HG03439 (cell line): ENCODE data around the gene KLRC3.
"Not testable (repeated sequence)": the region's sequence is repeated elsewhere in the genome, so short reads cannot be mapped to it uniquely, and the experiment has no call there.

Experiments
- ATAC-seq: cut with Tn5 transposase; IDR thresholded peaks from one replicate; pipeline ENCODE4 v1.9.1; 2021; ENCODE audit warnings: mild to moderate bottlenecking, moderate library complexity; ENCODE audit not compliant: unreplicated experiment

Gene KLRC3

GRCh38 chr12:10404798-10405197 is 15.6 kb downstream of the KLRC3 start:
- ATAC-seq = no peak

GRCh38 chr12:10400829-10401228 is 19.6 kb downstream of the KLRC3 start:
- ATAC-seq = no peak

DNA sequence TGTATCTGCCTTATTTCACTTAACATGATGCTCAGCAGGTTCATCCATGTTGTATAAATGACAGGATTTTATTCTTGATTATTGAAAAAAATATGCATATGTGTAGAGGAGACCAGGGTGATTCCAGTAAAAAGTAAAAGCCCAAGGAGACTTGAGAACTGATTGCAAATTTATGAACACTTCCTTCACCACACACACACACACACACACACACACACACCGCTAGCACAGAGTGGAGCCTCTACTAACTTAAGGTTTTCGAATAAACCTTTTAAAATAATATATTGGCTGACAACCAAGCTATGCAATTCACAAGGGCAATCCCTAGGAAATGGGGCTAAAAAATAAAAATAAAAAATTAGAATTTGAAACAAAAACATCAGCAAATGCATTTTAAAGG is 22.2 kb downstream of the KLRC3 start:
- ATAC-seq = no peak

DNA sequence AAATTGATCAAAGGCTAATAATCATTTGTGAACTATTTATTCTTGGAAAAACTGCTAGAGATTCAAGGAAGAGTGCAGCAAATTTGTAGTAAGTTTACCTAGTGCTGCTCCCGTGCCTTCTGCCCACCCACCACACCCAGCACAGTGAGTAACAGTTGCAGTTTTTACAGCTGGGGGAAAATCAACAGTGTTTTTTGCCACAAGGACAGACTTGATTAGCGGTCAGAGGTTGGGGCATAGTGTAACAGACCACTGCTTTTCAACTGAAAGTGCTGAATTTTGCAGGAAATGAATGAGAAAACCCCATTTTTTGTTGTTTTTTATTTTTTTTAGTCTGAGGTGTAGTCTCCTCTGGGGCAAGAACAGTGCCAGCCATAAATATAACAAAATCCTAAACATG is 23.1 kb downstream of the KLRC3 start:
- ATAC-seq = no peak

DNA sequence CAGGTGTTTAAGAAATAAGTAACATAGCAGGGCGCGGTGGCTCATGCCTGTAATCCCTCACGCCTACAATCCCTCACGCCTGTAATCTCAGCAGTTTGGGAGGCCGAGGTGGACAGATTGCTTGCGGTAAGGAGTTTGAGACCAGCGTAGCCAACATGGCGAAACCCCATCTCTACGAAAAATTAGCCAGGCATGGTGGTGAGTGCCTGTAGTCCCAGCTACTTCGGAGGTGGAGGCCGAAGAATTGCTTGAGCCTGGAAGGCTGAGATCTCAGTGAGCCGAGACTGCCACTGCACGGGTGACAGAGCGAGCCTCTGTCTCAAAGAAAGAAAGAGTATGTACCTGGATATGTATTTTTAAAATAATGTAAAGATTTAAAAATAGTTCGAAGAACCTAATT is 24.2 kb downstream of the KLRC3 start:
- not testable (repeated sequence) for ATAC-seq

DNA sequence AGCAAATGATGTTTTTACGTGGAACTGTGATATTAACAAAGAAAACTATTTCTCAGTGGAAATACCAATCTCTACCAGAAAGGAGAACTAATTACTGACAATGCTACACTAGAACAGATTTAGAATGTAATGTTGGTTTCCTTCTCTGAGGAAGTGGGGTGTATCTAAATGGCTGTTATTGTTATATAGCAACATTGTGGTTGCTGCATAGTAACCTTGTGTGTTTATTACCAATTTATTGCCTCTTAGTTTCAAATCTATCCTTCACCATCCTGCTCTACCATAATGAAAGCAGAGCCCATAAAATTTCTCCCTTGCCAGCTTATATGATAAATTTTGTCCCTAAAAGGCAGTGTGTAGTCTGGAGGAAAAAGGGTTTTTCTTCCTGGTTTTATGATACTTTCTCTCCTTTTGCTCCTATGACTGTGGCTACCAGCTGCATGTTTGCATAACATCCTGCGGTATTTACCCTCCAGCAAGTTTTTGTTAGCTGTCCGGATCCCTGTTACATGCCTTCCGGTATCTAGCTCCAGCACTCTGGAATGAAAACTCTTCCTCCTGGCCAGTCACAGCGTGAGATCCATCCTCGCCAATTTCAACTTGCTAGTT is 24.9 kb downstream of the KLRC3 start:
- ATAC-seq = no peak

DNA sequence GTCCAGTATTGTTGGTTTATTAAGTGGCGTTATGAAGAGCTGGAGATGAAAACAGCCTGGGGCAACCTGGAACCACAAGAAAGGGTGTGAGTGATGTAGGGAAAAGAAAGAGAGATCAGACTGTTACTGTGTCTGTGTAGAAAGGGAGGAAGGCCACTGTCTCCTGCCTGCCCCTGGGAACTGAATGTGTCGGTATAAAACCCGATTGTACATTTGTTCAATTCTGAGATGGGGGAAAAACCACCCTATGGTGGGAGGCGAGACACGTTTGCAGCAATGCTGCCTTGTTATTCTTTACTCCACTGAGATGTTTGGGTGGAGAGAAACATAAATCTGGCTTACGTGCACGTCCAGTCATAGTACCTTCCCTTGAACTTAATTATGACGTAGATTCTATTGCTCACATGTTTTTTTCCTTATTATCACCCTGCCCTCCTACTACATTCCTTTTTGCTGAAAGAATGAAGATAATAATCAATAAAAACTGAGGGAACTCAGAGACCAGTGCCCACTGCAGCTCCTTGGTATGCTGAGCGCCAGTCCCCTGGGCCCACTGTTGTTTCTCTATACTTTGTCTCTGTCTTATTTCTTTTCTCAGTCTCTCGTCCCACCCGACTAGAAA is 25.8 kb downstream of the KLRC3 start:
- ATAC-seq = not testable (repeated sequence)

GRCh38 chr12:10393291-10393690 is 27.1 kb downstream of the KLRC3 start:
- ATAC-seq = no peak

DNA sequence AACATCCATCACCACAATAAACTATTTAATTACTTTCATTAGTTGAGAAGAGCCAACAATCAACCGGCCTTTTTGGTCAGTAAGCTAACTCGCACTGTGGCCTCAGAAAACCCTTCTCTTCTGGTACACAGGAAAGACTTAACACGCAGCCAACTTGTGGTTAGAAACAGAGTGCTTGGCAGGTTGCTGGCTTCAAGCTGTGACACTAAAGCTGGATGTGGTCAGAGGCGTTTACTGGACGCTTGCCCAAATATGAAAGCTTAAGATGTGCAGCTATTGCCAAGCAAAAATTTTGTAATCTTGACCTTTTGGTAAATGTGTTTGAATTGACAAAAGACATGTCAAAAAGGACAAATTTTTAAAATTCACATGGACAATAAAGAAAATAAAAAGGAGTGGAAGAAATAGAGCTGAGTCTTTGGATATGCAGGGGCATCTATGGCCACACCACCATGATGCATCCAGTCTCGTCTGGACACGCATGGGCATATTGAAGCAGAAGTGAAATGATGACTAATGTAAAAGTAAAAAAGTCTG is 27.9 kb downstream of the KLRC3 start:
- ATAC-seq = peak; percentile 67

- not testable (repeated sequence) for ATAC-seq
Measured at GRCh38 chr12:10390991-10391390, 29.4 kb downstream of the KLRC3 start.

DNA sequence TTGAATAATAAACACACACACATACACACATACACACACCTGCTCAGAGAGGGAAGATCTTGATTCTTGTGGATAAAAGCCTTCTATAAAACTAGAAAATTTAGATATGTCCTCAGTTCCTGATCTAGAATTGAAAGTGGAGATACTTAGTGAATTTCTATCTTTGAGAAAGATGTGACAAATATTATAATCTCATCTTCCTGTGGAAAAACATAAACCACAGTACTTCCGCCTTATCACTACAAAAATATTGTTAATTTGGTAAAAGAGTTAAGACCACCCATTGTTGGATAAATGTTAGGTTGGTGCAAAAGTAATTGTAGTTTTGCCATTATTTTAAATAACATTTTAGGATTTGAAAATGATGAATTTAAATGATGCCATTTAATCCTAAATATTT is 30.5 kb downstream of the KLRC3 start, which contains the start of gene KLRK1:
KLRK1 (minus strand) TSS at position 138 of the 400 bp plus-strand sequence. CDS start 1,231 bp downstream, outside the sequence.
- ATAC-seq = no peak

GRCh38 chr12:10388624-10389413 is 31.6 kb downstream of the KLRC3 start:
- no peak for ATAC-seq

- ATAC-seq = not testable (repeated sequence)
Measured at GRCh38 chr12:10387498-10387897, 32.9 kb downstream of the KLRC3 start.

DNA sequence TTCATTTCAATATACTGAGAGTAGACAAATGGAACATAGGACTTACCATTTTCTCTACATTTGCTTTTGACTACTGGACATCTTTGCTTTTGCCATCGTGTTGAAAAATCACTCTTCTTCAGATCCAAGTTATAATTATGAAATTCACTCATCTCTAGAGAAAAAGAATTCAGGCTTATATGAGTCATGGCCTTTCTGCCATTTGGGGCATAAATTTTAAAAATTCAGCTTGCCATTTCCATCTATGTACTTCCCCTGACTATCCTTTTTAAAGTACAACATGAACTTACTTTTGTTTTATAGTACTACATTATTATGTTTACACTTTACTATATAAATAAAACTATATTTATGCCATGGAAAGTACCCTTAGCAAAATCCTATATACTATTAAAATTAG is 33.5 kb downstream of the KLRC3 start:
- no peak for ATAC-seq

GRCh38 chr12:10385166-10385613 is 35.2 kb downstream of the KLRC3 start:
- ATAC-seq = no peak

DNA sequence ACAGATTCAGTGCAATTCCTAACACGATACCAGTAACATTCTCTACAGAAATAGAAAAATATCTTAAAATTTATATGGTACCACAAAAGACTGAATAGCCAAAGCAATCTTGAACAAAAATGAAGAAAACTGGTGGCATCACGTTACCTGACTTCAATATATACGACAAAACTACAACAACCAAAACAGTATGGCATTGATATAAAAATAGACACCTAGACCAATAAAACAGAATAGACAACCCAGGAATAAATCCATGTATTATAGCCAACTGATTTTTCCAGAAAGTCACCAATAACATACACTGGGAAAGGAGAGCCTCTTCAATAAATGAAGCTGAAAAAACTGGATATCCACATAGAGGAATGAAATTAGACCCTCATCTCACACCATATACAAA is 36.2 kb downstream of the KLRC3 start:
- no peak for ATAC-seq

DNA sequence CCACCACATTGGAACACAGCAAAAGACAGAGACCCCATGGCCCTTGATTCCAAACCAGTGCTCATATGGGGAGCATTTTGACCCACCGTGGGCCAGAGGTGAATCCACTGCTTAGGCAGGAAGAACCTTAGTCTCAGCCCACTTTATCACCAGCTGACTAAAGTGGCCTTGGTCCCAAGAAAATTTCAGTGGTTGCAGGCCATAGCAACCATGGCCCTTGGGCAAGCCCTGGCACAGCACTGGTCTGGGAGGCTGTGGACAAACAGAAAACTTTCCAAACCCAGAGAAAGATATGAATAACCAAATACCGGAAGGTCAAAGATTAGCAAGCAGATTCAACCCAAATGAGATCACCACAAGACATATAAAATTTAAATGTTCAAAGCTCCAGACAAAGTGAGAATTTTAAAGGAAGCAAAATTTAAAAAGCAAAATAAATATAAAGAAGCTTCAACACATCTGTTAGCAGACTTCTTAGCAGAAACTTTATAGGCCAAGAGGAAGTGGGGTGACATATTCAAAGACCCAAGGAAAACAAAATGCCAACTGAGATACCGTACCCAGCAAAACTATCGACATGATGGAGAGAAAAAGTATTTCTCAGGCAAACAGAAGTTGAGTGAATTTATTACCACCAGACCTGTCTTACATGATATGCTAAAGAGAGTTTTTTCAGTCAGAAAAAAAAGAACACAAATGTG is 38.3 kb downstream of the KLRC3 start:
- no peak for ATAC-seq

DNA sequence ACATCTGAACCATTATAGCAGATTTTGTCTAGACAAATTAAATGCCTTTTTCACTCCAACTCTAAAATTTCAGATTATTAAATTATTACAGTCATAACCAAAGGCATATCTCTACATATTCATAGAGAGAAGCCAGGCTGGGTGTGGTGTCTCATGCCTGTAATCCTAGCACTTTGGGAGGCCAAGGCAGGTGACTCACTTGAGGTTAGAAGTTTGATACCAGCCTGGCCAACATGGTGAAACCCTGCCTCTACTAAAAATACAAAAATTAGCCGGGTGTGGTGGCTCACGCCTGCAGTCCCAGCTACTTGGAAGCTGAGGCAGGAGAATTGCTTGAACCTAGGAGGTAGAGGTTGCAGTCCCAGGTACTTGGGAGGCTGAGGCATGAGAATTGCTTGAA is 41.7 kb downstream of the KLRC3 start:
- not testable (repeated sequence) for ATAC-seq

DNA sequence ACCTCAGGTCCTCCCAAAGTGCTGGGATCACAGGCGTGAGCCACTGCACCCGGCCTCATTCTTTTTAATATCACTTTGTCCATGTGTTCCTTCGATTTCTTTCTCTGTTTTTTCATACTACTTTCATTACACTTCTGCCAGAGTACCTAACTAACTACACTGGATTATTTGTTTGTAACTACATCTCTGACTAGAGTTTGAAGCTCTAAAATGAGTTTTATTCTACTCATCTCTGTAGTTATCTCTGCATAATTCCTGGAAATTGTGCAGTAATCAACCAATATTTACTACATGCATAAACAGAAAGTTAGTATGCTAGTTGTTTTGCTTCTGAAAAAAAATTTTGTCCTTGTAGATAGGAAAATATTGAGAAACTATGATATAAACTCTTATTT is 45.8 kb downstream of the KLRC3 start:
- no peak for ATAC-seq

- no peak for ATAC-seq
Measured at GRCh38 chr12:10372559-10372958, 47.8 kb downstream of the KLRC3 start.
